Activated B cell treated with CpG ODN at 0.5 μM for 24 hours (primary cell): Measurements from ENCODE around the gene AMFR. TPM values are rescaled to one million over a fixed set of nuclear protein-coding genes. Genes with fewer than 3 reads are reported as not detected.

ENCODE experiments used
- ATAC-seq: fragments of 200-7000 bp; cut with Tn5 transposase; one replicate; pipeline ENCODE4 v1.10.0; 2021; ENCODE audit warnings: low read depth, mild to moderate bottlenecking, moderate library complexity
- CTCF ChIA-PET: fragments of 350-600 bp; sonication (Branson Sonifier 250); formaldehyde crosslinking; loops from one replicate; lab custom pipeline; 2021; ENCODE audit warnings: antibody characterized with exemption; lab: Charles Lee
- POLR2A ChIA-PET: fragments of 350-600 bp; sonication (Branson Sonifier 250); formaldehyde crosslinking; loops from one replicate; lab custom pipeline; 2021; ENCODE audit warnings: antibody characterized with exemption; lab: Charles Lee
- DNase-seq: peaks from one replicate; pipeline ENCODE4 v3.0.0; 2022
- H3K27ac Mint-ChIP-seq: one replicate; pipeline ENCODE4 v1.8.0; 2020; ENCODE audit warnings: mixed read lengths
- H3K27me3 Mint-ChIP-seq: one replicate; pipeline ENCODE4 v1.8.0; 2021; ENCODE audit warnings: mixed read lengths
- H3K36me3 Mint-ChIP-seq: one replicate; pipeline ENCODE4 v1.8.0; 2021; ENCODE audit warnings: low read depth, mixed read lengths
- H3K4me1 Mint-ChIP-seq: one replicate; pipeline ENCODE4 v1.8.0; 2021; ENCODE audit warnings: mixed read lengths
- H3K4me3 Mint-ChIP-seq: one replicate; pipeline ENCODE4 v1.8.0; 2020; ENCODE audit warnings: mild to moderate bottlenecking, mixed read lengths
- H3K9me3 Mint-ChIP-seq: one replicate; pipeline ENCODE4 v1.8.0; 2020; ENCODE audit warnings: mixed read lengths
- intact Hi-C: fragments of 100-400 bp; cut with micrococcal nuclease; formaldehyde crosslinking; loops from one replicate; pipeline ENCODE4 v1.15.1; 2024
- total RNA-seq: library from RNA; stranded (reverse); gene quantifications from 2 replicates; pipeline ENCODE4 v1.2.3, GENCODE V29; 2022
- TF ChIP-seq, protein P1 (sequence below): fragments of 200-600 bp; IDR thresholded peaks from one replicate; pipeline ENCODE4 v1.8.0; 2022; ENCODE audit warnings: antibody characterized with exemption, mild to moderate bottlenecking

The AMFR gene
- total RNA-seq, 1 donor from 2014 or later: 134 TPM

- CTCF ChIA-PET: interaction anchor here (1.4 kb wide), 1 partner anchor 15 kb away, joined by 5 read pairs; no protein-coding TSS in a partner anchor
- Mint-ChIP-seq H3K9me3 (no peaks in the 10 kb centered on the region), H3K4me3 (no peak overlapping the region), H3K36me3 (peaks cover 82% of the 10 kb centered on the region), H3K4me1 (no peaks in the 10 kb centered on the region), H3K27me3 (no peaks in the 10 kb centered on the region), H3K27ac (no peak overlapping the region)
- POLR2A ChIA-PET: no interaction called here
- TF ChIP-seq, protein P1, sequence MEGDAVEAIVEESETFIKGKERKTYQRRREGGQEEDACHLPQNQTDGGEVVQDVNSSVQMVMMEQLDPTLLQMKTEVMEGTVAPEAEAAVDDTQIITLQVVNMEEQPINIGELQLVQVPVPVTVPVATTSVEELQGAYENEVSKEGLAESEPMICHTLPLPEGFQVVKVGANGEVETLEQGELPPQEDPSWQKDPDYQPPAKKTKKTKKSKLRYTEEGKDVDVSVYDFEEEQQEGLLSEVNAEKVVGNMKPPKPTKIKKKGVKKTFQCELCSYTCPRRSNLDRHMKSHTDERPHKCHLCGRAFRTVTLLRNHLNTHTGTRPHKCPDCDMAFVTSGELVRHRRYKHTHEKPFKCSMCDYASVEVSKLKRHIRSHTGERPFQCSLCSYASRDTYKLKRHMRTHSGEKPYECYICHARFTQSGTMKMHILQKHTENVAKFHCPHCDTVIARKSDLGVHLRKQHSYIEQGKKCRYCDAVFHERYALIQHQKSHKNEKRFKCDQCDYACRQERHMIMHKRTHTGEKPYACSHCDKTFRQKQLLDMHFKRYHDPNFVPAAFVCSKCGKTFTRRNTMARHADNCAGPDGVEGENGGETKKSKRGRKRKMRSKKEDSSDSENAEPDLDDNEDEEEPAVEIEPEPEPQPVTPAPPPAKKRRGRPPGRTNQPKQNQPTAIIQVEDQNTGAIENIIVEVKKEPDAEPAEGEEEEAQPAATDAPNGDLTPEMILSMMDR: no peak
- intact Hi-C loops: no loop called here
- no peak for DNase-seq
- no peak for ATAC-seq
These were observed 53.7 kb downstream of the AMFR start for GRCh38 chr16:56371660-56371937.

DNA sequence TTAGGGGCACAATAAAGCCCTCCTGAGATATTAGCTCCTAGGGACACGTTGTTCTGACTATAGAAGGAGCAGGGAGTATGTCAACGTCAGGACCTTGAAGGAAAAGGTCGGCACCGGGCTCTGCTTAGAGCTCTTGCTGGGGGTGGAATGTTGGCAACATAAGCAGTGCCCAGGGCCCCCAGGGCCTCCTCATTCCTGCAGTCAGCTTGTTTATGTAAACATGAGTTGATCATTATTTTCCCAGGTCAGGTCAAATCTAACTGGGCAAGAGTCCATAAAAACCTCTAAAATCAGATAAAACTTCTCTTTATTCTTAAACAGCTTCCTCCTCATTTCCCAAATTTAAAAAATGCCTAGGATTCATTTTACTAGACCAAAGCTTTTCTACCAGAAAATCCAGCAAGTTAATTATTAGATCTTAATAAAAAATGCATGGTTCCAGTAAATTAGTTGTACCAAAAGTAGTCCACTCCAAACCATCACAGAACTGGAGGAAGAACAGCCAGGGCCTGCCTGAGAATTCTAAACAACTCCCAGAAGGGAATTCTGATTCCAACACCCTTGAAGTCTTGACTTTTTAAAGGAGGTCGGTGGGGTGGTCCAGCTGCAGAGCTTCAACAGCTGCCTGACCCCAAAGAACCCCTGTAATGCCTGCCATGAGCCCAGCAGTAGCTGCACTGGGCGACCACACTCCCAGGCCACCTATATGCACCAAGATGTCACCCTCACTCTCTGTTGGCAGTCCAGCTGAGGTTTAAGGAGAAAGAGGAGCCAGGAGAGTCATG lies 54.3 kb downstream of the AMFR start:
- intact Hi-C loops: no loop called here
- POLR2A ChIA-PET: no interaction called here
- peaks cover 80% of the 10 kb centered on the region for H3K36me3 Mint-ChIP-seq
- TF ChIP-seq, protein P1: no peak
- DNase-seq (no peak), ATAC-seq (no peak)
- no peaks in the 10 kb centered on the region for H3K4me1 Mint-ChIP-seq
- no peaks in the 10 kb centered on the region for H3K9me3 Mint-ChIP-seq
- no peak overlapping the region for H3K27ac Mint-ChIP-seq
- CTCF ChIA-PET: interaction anchor here (1.4 kb wide), 1 partner anchor 15 kb away, joined by 5 read pairs; no protein-coding TSS in a partner anchor
- no peaks in the 10 kb centered on the region for H3K27me3 Mint-ChIP-seq
- H3K4me3 Mint-ChIP-seq: no peak overlapping the region

GRCh38 chr16:56370185-56370874 lies 55.0 kb downstream of the AMFR start:
- no peaks in the 10 kb centered on the region for H3K27me3 Mint-ChIP-seq
- H3K9me3 Mint-ChIP-seq: no peaks in the 10 kb centered on the region
- intact Hi-C loops: no loop called here
- no peak overlapping the region for H3K27ac Mint-ChIP-seq
- DNase-seq: no peak
- H3K36me3 Mint-ChIP-seq: peaks cover 82% of the 10 kb centered on the region
- H3K4me3 Mint-ChIP-seq: no peak overlapping the region
- ChIA-PET CTCF (interaction anchor here (1.4 kb wide), 1 partner anchor 14 kb away, joined by 5 read pairs; no protein-coding TSS in a partner anchor), POLR2A (no interaction called here)
- no peak for ATAC-seq
- H3K4me1 Mint-ChIP-seq: no peaks in the 10 kb centered on the region
- TF ChIP-seq, protein P1: no peak

- ChIA-PET POLR2A (no interaction called here), CTCF (interaction anchor here (1.3 kb wide), 1 partner anchor 14 kb away, joined by 3 read pairs; no protein-coding TSS in a partner anchor)
- ATAC-seq (no peak), DNase-seq (no peak)
- H3K27ac Mint-ChIP-seq: no peak overlapping the region
- peaks cover 85% of the 10 kb centered on the region for H3K36me3 Mint-ChIP-seq
- H3K4me3 Mint-ChIP-seq: no peak overlapping the region
- intact Hi-C loops: no loop called here
- H3K9me3 Mint-ChIP-seq: no peaks in the 10 kb centered on the region
- no peaks in the 10 kb centered on the region for H3K4me1 Mint-ChIP-seq
- H3K27me3 Mint-ChIP-seq: no peaks in the 10 kb centered on the region
- TF ChIP-seq, protein P1: no peak
These were observed 56.1 kb downstream of the AMFR start for GRCh38 chr16:56369202-56369601.

GRCh38 chr16:56368545-56368944 lies 56.8 kb downstream of the AMFR start:
- DNase-seq (no peak), ATAC-seq (no peak)
- CTCF ChIA-PET: interaction anchor here (1.3 kb wide), 1 partner anchor 13 kb away, joined by 3 read pairs; no protein-coding TSS in a partner anchor
- no peak overlapping the region for H3K4me3 Mint-ChIP-seq
- no peaks in the 10 kb centered on the region for H3K4me1 Mint-ChIP-seq
- POLR2A ChIA-PET: no interaction called here
- H3K9me3 Mint-ChIP-seq: no peaks in the 10 kb centered on the region
- H3K27ac Mint-ChIP-seq: no peak overlapping the region
- H3K36me3 Mint-ChIP-seq: peaks cover 88% of the 10 kb centered on the region
- intact Hi-C loops: no loop called here
- TF ChIP-seq, protein P1: no peak
- no peaks in the 10 kb centered on the region for H3K27me3 Mint-ChIP-seq
